ENCODE results near the gene HS3ST5. TPM values are rescaled to one million over a fixed set of nuclear protein-coding genes. Genes with fewer than 3 reads are reported as not detected.

HS3ST5 gene
- total RNA-seq, 1 donor from 2014 or later = 0.12 TPM

- intact Hi-C loops (cut with DNase I) = no loop called here
- Histone ChIP-seq H3K9me3 (no peaks in the 10 kb centered on the region), H3K4me3 (no peak overlapping the region), H3K27me3 (ENCODE audit: low read depth) (no peaks in the 10 kb centered on the region), H3K36me3 (no peaks in the 10 kb centered on the region), H3K27ac (no peak overlapping the region), H3K4me1 (no peaks in the 10 kb centered on the region)
- DNase-seq = no peak
- no peak for TF ChIP-seq CTCF (IDR thresholded peaks at IDR 0.05)
- ATAC-seq = no peak
These were observed 332.3 kb downstream of the HS3ST5 start for GRCh38 chr6:114010540-114010939.

GRCh38 chr6:114009192-114009591 is 333.6 kb downstream of the HS3ST5 start:
- no peak overlapping the region for H3K4me3 ChIP-seq
- no peaks in the 10 kb centered on the region for H3K4me1 ChIP-seq
- H3K36me3 ChIP-seq = no peaks in the 10 kb centered on the region
- no peaks in the 10 kb centered on the region for H3K9me3 ChIP-seq
- no peaks in the 10 kb centered on the region for H3K27me3 ChIP-seq (ENCODE audit: low read depth)
- no peak overlapping the region for H3K27ac ChIP-seq
- intact Hi-C loops (cut with DNase I) = no loop called here
- TF ChIP-seq CTCF (IDR thresholded peaks at IDR 0.05) = no peak
- ATAC-seq = no peak
- DNase-seq = no peak

- no peak for TF ChIP-seq CTCF (IDR thresholded peaks at IDR 0.05)
- DNase-seq = no peak
- no peaks in the 10 kb centered on the region for H3K9me3 ChIP-seq
- no peaks in the 10 kb centered on the region for H3K36me3 ChIP-seq
- no peak for ATAC-seq
- no peak overlapping the region for H3K4me3 ChIP-seq
- no peak overlapping the region for H3K27ac ChIP-seq
- no peaks in the 10 kb centered on the region for H3K4me1 ChIP-seq
- H3K27me3 ChIP-seq (ENCODE audit: low read depth) = no peaks in the 10 kb centered on the region
- intact Hi-C loops (cut with DNase I) = no loop called here
These were observed 334.5 kb downstream of the HS3ST5 start for GRCh38 chr6:114008331-114008730.

- Histone ChIP-seq H3K36me3 (no peaks in the 10 kb centered on the region), H3K4me3 (no peak overlapping the region), H3K27ac (no peak overlapping the region), H3K9me3 (no peaks in the 10 kb centered on the region), H3K4me1 (no peaks in the 10 kb centered on the region), H3K27me3 (ENCODE audit: low read depth) (no peaks in the 10 kb centered on the region)
- no peak for ATAC-seq
- DNase-seq = no peak
- no peak for TF ChIP-seq CTCF (IDR thresholded peaks at IDR 0.05)
- intact Hi-C loops (cut with DNase I) = no loop called here
These were observed 335.3 kb downstream of the HS3ST5 start for GRCh38 chr6:114007516-114007915.
